GM04503 (cell line): ENCODE data around the gene PAPPA.

Experiments used
- DNase-seq: peaks from one replicate; pipeline ENCODE4 v3.0.0-alpha.2; 2012; ENCODE audit warnings: low read depth

PAPPA gene

DNA sequence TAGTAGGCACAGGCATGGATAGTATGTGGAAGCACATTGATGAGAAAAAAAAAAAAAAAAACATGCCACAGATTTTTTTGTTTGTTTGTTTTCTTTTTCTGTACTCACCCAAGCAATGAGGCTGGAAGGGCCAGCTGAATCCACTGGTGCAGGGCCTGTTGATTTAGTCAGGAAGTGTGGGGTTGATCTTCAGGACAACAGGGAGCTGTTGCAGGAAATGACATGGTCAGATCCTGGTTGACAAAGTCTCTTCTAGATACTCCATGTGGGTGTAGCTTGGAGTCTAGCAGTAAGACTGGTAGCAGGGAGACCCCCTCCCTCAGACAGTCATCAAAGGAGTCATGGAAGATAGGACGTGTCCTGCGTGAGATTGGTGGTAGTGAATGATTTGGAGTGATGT lies 191.8 kb downstream of the PAPPA start:
- DNase-seq: no peak

DNA sequence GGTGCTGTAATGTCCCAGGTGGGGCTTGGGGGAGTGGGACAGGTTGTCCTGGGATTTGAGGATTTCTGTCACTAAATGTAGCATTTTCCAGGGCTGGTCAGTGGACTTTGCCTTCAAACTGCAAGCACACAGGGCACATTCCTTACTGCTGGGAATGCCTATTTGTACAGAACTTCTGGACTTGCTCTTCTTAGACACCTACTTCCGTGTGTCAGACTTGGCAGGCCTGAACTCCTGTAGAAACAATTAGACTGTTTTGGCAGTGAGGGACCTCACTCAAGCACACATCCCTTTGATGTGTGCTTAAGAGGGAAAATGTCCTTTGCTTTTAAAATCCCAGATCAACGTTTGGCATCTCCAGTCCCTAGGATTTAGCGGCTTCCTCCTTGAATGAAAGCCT lies 192.2 kb downstream of the PAPPA start:
- DNase-seq: no peak

DNA sequence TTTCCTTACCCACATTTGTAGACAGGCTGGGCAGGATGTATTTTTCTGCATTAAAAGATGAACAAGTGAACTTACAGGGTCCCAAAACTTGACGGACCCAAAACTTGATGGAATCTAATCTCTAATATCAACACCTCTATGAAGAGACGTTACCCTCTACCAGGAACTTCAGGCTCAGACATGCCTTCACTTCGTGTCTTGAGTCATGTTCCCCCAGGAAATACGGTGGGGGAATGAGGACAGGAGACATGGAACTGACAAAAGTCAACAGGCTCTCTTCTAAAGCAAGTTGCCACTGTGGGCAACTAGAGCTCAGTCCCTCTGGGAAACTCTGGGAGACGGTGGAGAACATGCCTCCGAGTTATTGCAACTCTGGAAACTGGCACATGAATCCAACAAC lies 196.1 kb downstream of the PAPPA start:
- no peak for DNase-seq

DNA sequence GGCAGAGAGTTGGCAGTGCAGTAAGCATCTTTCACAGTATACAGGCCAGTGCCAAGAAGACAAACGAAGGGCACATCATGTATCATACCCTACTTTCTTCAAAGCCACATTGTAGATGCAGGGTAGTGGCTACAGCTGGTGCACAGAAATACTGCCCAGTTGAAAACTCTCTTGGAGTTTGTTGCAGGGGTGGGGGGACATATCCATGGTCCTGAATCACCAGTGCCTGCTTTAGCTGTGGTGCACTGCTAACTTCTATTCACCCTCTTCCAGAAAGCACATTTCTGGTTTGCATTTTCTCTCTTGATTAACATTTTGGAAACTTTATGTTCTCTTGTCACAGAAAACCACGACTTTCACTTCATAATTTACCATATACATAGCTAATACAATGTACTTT lies 196.6 kb downstream of the PAPPA start:
- DNase-seq: no peak

DNA sequence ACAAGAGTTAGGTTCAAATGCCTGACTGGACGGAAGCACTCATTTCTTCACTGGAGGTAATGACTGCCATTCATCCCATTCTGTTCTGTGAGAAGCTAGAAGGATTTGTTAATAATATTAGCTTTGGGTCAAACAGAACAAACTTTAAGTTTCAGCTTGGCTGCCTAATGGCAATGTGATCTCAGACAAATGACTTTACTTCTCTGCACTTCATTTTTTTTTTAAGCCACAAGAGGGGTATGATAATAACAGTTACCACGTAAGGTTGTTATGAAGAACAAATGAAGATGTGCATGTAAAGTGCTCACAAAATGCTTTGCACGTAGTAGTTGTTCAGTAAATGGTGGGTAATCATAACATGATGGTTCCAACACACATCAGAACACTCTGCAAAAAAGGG lies 199.4 kb downstream of the PAPPA start:
- no peak for DNase-seq

DNA sequence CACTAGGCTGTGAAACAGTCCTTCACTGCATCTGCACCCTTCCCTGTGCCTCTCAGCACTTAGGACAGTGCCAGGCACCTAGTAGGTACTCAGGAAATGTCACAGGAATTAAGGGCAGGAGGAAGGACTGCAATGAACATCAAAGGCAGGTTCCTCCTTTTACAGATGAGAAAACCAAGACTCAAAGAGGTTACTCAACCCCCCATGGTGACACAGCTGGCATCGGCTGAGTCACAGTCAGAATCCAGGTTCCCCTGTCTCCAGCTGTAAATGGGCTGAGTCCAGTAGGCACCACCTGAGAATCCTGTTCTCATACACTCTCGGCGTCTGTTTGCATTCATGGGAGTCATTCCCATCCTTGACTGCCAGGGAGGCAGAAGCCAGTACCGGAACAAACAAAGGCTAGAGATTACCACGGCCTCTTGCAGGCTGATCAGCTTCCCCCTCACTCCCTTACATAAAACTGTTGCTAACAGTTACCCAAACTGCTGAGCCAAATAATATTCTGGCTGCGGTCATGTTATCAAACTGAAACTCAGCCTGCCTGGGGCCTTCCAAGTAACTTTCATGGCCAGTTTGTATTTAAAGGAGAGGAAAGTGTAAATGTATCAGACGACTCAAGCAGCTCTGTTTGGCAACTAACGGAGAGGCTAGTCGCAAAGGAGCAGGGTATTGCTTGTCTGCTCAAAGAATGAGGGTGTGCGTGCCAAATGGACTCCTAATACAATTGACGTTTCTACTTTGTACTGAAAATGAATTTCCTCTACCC lies 201.7 kb downstream of the PAPPA start:
- no peak for DNase-seq

DNA sequence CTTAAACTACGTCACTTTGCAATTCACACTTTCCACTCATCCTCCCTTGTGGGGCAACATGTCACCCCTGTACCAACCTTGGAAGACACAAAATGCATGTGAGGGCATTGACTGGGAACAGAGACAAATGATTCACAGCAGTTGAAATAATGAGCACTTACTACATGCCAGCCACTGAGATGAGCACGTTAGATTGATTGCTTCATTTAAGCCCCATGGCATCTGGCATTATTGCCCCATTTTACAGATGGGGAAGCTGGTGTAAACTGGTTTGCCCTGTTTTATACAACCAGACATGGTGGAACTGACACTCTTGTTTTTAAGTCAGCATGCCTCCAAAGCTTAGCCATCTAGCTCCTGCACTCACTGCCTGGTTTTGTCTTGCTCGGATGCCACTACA lies 204.7 kb downstream of the PAPPA start:
- no peak for DNase-seq

DNA sequence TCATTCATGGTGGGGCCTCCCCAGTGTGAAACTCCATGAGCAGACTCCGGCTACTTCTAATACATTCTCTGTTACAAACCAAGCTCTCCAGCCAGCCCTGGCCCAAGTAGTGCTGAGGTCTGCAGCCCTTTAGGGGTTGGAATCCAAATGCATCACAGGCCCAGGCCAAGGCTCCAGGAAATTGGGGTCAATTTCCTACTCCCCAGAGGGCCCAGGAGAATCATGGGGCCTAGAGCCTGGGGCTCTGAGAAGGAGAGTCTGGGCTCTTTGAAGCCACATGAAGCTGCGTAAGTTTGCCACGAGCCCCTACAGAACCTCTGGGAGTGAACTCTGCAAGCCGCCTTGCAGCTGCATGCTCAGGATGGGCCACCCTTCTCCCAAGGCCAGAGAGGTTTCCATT lies 206.4 kb downstream of the PAPPA start:
- no peak for DNase-seq

DNA sequence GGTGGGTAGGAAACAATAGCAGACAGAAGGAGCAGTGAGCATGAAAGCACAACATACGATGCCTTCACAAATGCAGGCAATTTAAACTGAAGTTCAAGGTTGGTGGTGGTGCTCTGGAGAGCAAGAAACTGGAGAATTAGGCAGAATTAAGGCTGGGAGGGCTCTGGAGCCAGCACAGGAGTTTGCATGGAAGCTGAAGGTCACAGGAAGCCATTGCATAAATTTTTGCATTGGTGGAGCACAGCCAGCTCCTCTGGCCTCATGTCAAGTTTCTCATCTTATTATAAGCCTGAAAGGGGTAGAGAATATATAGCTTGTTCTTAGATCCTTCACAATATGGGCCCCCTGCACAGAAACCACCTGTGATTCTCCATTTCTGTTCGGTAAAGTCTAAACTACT lies 207.4 kb downstream of the PAPPA start:
- no peak for DNase-seq

DNA sequence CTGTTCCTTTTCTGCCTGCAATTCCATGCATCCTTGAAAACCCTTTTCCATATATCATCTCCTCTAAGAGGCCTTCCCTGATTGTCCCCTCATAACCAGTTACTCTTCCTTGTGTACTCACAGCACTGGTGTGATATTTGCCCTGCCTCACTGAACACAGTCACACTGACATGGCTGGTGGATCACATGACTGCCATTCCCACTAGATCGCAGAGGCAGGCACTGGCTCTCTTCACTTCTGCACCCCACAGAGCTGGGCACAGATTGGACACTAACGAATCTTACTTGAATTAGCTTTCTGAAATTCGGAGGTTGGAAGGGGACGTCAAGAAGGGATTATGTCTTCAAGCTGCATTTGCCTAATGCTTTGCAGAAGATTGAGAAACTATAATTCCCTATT lies 208.0 kb downstream of the PAPPA start:
- DNase-seq: no peak

DNA sequence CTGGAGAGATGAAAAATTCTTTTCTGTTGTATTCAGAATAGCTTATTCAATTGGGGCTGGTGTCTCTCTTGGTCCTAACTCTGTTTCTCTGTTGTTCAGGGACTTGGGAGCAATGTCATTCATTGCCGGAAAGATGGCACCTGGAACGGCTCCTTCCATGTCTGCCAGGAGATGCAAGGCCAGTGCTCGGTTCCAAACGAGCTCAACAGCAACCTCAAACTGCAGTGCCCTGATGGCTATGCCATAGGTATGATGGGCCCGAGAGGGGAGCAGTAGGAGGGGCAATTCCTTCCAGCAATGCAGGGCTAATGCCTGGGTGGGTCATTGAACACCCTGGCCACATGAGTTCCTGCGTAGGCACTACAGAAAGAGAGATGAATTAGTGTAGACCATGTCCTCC lies 208.9 kb downstream of the PAPPA start:
- no peak for DNase-seq

DNA sequence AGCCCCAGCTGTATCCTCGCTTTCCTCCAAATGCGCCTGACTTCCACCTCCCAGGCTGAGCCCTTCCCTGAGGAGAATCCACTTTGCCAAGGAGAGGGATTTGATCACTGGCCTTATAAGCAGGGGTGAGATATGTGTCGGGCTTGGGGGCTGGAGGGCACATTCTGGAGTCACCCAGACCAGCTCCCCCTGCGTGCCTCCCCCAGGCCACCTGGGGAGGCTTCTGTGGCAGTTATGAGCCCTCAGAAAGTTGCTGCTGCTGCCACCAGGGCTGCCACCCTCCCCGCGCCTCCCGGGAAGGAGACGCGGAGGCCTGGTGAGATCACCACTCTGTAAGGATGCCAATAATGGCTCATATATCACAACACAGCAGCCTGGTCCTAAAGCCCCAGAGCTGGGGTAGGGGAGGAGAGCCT lies 211.5 kb downstream of the PAPPA start:
- peak; percentile 18 for DNase-seq

DNA sequence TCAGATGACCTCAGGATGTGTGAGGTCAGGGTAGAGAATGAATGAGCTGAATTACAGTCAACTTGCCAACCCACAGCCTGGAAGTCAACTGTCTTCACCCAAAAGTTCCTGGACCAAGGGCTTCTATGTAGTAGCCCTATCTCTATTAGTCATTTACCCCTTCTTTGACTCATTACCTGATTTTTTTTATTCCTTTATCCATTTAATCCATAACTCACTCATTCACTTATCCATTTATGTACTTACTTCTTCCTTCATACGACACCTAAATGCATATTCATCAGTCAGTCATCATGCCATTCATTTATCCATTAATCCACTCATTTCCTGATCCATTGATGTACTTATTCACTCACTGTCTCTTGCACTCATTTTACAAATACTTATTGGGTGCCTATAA lies 212.7 kb downstream of the PAPPA start:
- DNase-seq: no peak

DNA sequence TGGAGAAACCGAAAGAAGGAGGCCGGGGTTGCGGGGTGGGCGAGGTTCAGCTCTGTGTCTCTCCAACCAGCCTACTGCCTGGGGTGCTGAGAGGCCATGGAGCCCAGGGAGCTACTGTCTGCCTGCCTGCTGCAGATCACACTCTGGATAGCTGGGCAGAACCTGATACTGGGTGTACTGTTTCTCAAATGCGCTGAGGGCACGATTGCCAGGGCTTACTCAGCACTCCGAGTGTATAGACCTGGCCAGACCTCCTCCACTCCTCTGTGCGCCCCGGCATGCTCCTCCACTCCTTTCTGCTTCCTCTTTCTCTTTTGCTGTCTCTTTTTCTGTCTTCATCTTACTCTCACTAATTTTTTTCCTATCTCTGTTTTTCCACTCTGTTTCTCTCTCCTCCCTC lies 215.1 kb downstream of the PAPPA start:
- DNase-seq: no peak

DNA sequence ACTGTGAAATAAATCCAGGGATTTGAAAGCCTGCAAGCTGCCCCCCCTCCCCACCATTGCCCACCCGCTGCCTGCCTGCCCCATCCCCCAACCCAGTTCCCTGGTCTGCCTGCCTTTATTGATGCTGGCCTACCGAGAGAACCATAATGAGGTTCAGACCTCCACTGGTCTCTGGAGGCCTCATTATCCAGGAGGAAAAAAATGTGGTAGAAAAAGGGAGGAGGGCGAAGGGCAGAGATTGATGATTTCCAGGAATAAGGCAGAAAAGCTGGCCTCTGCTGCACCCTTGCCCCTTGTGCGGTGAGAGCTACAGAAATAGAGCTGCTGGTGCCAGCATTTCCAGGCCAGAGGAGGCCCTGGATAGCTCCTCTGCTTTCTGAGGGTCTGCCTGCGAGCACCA lies 216.1 kb downstream of the PAPPA start:
- no peak for DNase-seq

DNA sequence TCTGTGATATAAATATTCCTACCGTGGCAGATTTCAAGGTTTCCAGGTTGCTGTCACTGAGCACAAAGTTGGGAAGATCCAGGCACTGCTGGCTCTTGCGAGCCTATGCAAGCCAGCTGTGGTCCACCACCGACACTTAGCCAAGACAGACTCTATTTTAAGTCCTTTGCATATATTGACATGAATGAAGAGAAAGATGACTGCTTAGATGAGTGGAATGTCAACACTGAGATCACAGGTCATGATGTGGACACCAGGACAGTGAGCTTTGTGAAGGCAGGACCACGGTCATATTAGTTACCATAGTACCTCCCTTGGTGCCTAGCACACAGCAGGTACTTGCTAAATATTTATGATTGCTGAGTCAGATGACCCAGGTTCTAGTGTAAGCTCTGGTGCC lies 217.0 kb downstream of the PAPPA start:
- DNase-seq: no peak

DNA sequence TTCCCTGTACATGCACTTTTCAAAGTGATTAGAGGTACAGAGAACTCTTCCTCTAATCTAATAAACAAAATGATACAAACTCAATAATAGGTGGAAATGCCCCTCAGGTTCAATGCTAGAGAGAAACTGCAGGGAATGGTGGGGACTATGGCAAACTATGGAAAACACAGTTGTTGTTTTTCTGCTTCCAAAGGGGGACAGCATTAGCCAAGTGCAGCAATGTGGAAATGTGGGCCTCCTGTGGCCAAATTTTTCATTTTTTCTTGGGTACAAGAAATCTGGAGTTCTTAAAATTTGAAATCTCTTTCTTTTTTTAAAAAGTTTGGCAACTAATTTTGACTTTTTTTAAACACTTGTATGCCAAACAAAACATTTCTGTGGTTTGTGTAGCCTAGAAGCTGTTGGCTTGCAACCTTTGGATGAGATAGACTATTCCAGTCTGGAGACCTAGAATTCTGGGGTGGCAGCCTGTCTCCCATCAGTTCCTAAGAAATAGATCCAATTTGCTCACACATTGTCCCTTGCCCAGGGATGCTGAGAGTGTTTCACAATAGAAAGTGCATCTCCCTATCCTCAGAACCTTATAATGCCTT lies 218.6 kb downstream of the PAPPA start:
- no peak for DNase-seq

DNA sequence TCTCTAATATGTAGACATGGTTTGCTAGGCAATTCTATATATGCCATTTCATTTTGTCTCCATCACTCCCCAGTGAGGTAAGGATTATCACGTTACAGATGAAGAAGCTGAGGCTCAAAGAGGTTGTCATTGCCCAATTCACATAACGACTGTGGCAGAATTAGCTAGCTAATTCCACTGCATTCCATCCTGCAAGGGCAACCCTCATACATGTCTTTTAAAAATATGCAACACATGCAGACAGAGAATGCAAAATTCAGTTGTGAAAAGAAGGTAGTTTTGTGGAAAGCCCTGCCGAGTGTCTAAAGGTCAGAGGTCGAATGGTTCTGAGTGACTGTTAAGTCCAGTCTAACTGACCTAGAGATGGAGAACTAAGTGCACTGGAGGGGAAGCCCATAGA lies 219.2 kb downstream of the PAPPA start:
- DNase-seq: no peak

DNA sequence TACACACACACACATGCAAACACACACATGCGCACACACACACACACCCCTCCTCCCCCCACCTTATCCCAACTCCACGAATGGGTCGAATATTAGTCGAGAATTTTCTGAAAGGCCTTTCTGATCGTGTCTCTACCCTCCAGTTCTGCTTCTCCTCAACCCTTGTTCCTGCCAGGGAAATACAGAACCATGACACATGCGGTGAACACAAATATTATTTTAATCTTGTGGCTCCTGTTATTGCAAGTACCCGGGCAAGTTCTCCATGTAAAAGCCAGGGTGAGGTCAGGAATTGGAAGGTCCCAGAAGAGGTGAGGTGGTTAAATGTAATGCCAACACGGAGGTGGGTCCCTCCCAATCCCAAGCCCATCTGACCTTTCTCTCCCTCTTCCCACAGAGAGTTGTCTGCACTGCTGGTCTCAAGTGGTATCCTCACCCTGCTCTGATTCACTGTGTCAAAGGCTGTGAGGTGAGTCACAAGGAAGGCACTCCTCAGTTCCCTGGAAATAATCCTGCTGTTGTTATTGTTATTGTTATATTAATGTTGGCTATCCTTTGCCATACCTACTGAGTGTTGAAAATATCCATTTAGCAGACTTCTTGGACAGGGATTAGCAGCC lies 223.7 kb downstream of the PAPPA start:
- peak; percentile 56 for DNase-seq

DNA sequence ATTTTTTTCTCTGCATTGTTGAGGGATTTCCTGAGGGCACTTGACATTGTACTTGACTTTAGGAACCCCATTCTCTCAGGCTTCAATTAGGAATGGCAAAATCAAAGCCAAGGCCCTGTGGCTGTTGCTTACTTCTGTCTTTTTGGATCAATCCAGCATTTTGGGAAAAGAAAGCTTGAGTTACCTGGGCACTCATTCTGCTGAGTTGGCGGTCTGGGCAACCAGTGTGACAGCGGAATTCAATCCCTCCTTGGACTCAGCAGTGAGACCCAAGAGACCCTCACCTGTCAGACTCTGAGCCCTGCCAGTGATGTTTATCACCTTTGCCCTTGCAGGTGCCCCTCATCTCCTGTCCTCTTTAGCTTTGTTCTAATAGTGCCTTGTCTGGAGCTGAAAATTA lies 225.3 kb downstream of the PAPPA start:
- no peak for DNase-seq

DNA sequence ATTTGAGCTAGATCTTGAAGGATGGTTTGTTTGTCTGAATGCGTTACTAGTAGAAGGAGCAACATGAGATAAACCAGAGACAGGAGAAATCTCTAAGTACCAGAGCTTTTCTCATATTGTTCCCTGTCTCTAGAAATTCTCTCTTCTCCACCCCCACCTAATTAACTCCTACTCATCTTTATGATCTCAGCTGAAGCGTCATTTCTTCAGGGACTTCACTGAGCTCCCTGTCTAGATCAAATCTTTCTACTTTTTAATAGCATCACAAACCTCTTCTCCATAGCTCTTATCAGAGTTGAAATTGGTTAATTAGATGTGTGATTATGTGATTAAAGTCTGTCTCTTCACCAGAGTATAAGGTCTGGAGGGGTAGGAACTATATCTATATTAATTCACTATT lies 226.2 kb downstream of the PAPPA start:
- DNase-seq: no peak

DNA sequence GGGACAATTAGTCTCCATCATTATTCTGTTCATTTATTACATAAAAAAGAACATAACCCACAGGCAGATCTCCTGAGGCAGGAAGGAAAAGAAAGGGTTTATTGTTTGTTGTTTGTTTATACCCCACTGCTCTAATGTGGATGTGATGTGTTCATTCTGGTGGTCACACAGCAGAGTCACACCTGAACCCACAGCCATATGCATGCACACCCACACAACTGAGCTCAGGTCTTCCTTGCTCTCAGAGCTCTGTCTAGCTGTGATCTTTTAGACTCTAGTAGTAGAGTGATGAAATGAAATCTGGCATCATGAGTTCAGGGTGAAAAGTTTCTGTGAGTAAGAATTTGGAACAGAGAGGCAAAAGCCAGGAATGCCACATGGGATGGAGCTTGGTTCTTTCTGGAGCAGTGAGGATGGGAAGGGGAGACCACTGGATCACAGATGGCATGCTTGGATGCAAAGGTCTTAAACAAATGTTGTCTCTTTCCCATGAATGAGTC lies 227.0 kb downstream of the PAPPA start:
- DNase-seq: no peak

DNA sequence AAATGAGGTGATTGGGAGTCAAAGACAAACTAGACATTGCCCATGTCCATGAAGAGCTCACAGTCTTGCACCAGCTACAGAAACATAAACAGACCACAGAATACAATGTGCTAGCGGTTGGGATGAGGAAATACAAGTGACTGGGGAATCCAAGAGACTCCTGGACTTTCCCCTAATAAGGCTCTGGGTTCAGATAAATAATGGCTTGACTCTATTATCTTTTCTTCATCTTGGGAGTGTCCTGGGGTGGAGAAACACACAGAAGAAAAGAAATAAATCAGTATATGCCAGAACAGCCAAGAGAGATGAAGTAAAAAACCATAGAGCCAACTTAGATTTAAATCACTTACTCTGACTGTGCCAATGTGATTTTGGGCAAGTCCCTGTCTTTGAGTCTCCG lies 227.8 kb downstream of the PAPPA start:
- no peak for DNase-seq

DNA sequence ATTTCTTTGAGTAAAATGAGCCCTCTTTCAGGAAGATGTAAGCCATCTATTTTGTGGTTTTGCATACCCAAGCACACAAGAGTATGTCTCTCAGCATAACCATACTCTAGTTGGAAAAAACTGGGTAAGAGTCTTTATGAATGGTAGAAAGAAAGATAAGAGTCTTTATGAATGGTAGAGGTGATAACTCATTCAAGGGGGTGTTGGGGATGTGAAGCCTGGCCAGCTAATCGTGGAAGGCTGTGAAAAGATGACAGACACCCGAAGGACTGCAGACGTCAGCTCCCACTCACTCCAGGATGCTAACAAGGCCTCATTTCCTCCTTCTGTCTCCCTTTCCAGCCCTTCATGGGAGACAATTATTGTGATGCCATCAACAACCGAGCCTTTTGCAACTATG lies 228.5 kb downstream of the PAPPA start:
- DNase-seq: no peak
